HG02943 (cell line): ENCODE measurements around the gene CCL28.
"Not testable (repeated sequence)": the region's sequence is repeated elsewhere in the genome, so short reads cannot be mapped to it uniquely, and the experiment has no call there.

Source experiments
- ATAC-seq: cut with Tn5 transposase; IDR thresholded peaks from one replicate; pipeline ENCODE4 v1.9.1; 2021; ENCODE audit warnings: mild to moderate bottlenecking, low read depth, moderate library complexity; ENCODE audit not compliant: unreplicated experiment

CCL28 gene

DNA sequence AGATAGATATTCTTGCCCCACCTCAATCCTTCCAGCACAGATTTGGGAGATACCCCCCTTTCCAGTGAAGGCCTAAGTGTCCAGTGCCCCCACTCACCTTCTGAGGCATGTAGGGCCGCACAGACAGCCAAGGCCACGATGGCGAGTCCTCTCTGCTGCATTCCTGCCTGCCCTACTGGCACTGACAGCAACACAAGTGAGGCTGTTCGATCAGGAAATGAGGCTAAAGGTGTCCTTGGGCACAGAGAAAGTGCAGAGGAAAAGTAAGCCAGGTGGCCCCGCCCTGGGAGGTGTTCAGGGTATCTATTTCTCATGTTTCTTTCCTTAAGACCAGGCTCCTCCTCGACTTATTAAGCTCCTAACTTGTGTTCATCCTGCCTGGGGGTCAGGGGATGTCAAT, at the start of gene CCL28:
TSS of gene CCL28 (minus strand) at position 236 of the 400 bp plus-strand sequence. CDS start at position 161, 75 bp downstream.
- ATAC-seq = no peak

GRCh38 chr5:43461066-43461465, 48.9 kb upstream of the CCL28 start:
- ATAC-seq = no peak

DNA sequence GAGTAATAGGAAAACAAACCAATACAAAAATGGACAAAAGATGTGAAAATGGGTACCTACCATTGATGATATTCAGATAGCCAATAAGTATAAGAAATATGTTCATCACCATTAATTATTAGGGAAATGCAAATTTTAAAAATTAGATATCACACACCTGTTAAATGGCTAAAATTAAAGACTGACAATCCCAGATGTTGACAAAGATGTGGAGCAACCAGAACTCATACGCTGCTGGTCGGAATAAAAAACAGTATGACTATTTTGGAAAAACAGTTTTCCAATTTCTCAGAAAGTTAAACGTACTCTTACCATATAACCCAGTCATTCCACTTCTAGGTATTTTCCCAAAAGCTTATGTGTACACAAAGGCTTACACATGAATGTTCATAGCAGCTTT, 44.4 kb upstream of the CCL28 start:
- no peak for ATAC-seq

DNA sequence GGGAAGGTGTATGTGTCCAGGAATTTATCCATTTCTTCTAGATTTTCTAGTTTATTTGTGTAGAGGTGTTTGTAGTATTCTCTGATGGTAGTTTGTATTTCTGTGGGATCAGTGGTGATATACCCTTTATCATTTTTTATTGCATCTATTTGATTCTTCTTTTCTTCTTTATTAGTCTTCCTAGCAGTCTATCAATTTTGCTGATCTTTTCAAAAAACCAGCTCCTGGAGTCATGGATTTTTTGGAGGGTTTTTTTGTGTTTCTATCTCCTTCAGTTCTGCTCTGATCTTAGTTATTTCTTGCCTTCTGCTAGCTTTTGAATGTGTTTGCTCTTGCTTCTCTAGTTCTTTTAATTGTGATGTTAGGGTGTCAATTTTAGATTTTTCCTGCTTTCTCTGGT, 29.4 kb upstream of the CCL28 start:
- ATAC-seq = not testable (repeated sequence)

GRCh38 chr5:43437062-43437660, 25.0 kb upstream of the CCL28 start:
- no peak for ATAC-seq

DNA sequence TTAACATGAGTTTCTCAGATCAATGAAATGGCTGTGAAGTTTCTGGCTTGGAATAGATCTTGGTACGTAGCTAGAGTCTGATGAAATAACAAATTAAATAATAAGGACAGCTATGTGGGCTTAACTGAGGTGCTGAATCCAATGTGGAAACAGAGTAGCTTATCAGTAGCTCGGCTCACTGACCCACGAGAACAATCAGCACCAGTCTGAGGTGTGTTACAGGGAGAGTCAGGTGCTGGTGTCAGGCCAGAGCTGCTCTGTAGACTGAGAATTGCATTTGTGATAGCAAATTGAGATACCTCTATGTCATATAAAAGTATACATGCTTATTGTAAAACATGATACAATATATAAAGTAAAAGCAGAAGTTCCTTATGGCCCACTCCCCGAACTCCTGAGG, 21.2 kb upstream of the CCL28 start:
- no peak for ATAC-seq

DNA sequence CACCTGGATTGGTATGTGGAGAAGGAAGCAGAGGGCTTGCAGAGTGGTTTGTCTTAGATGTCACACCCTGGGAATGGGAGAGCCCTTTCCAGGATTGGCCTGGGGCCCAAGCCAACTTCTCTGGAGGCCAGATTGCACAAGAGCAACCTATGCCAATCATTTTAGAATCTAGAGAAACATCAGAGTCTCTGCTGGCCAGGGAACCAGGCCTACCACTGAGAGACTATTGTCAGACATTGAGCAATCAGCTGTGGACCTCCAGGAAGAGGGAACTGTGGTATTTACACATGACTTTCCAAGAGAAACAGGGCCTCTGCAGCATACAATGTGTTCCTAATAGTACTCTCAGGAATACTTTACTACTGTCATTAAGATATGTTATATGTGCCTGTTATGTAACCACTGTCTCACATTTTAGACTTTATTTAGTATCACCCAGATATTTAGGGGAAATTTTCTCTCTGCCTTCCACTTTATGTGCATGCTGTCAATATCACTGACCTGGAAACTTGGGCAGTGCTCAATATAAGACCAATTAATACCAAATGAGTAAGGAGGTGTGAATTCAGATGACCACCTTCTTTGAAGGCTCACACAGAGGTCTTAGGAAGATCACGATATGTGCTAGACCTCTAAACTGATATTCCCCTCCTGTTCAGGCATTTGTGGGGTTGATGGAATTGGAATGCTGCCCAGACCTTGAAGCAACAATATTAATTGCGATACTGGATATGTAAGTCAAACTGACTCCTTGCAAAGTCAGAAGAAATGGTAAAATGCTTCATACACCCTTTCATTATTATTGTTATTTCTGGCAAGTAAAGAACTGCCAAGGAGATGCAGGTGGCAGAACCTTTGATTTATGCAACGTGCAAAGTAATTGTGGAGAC, 20.5 kb upstream of the CCL28 start:
- no peak for ATAC-seq

DNA sequence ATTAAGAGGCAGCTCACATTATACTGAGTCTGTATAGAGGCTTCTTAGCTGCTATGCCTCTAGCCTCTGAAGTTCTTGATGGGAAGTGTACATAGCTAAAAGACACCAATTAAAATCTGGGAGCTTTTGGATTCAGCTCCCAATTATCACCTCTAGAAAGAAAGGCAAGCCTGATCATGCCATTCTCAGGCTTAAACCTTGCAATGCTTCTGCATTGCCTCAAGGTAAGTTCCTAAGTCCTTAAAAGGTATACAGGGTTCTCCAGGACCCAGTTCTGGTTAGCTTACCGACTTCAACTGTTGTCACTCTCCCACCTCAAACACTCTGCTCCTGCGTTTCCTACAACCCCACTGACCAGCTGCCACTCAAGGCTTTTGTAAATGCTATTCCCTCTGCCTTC, 17.5 kb upstream of the CCL28 start:
- ATAC-seq = no peak

DNA sequence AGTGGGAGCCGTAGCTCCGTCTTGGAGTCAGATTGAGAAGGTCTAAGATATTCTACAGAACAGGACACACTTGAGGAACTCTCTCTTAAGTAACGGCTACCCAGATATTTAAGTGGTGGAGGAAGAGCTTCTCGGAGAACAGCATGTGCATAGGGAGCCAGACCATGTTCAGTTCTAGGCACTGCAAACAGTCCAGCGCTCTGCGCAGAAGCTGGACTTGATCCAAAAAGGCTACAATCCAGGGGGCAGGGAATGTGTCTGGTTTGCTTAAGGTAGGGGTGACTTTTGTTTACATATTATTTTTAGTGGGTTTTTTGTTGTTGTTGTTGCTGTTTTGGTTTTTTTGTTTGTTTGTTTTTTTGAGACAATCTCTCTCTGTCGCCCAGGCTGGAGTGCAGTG, 16.8 kb upstream of the CCL28 start:
- no peak for ATAC-seq

DNA sequence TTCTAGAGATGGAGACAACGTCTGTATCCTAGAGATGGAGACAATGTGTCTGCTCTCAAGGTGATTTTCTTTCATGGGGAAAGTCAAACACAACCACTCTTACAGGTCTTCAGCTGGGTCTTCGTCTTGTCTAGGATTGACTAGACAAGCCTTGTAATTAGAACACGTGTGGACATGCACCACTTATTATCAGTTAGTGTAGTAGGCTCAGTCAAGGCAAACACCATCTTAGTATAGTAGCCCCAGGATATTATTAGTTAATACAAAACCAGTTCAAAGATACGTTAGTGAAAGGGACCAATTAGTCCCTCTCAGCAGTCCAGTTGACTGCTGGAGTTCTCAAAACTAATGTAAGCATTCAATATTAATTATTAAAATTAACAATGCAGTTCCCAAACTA, 15.1 kb upstream of the CCL28 start:
- no peak for ATAC-seq

DNA sequence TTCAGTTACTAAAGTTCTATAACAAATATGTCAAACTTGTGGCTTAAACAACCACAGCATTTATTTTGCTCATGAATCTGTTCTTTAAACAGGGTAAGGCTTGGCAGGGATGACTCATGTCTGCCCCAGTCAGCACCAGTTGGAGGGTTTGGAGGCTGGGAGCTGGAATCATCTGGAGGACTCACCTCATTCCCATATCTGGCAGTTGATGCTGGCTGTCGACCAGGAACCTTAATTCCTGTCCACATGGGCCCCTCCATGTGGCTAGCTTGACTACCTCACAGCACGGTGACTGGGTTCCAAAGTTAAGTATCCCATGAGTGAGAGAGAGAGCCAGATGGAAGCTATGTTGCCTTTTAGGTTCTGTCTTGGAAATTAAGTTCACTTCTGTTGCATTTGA, 13.8 kb upstream of the CCL28 start:
- ATAC-seq = no peak

DNA sequence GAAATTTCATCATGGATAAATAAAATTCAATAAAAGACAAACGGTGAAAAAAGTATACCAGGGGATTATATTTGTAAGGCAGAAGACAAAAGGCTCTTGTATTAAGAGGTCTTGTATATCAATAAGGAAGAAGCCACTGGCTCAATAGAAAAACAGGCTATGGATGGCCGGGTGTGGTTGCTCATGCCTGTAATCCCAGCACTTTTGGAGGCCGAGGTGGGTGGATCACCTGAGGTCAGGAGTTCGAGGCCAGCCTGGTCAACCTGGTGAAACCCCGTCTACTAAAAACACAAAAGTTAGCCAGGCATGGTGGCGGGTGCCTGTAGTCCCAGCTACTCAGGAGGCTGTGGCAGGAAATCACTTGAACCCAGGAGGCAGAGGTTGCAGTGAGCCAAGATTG, 10.9 kb upstream of the CCL28 start:
- ATAC-seq = not testable (repeated sequence)

- ATAC-seq = no peak
Measured at GRCh38 chr5:43422143-43422542, 10.0 kb upstream of the CCL28 start.

GRCh38 chr5:43421450-43422133, 9.4 kb upstream of the CCL28 start:
- no peak for ATAC-seq

- ATAC-seq = no peak
Measured at GRCh38 chr5:43420241-43420640, 8.1 kb upstream of the CCL28 start.

- no peak for ATAC-seq
Measured at GRCh38 chr5:43418561-43418960, 6.4 kb upstream of the CCL28 start.

GRCh38 chr5:43416803-43417394, 4.7 kb upstream of the CCL28 start:
- no peak for ATAC-seq

DNA sequence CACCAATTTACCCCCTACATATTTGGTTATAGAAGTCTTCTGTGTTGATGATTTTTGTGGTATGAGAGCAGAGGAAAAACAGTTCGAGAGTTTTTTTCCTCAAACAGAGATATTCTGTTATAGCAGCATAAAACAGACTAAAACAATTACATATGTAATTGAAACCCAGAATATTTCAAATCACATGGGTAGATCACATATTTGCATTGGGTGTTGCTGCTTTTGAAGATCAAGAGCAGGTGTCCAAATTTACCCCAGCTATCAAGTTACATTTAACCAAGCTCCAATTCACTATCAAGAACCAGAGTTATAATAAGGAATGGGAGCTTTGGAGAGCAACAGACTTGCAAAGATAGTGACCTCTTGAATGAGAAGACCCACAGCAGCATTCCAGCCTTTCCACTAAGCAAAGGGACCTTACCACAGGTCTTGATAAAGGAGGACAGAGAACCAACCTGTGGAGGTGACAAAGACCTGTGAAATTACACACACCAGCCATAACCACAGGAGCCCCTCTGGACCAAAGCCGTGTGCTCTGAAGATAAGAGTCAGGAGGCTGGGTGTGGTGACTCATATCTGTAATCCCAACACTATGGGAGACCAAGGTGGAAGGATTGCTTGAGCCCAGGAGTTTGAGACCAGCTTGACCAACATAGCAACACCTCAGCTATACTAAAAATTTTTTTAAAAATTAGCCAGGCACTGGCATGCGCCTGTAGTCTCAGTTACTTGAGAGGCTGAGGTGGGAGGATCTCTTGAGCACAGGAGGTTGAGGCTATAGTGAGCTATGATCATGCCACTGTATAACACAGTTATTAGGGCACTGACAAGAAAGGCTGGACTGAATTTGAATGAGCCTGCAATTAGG, 4.0 kb upstream of the CCL28 start:
- no peak for ATAC-seq

DNA sequence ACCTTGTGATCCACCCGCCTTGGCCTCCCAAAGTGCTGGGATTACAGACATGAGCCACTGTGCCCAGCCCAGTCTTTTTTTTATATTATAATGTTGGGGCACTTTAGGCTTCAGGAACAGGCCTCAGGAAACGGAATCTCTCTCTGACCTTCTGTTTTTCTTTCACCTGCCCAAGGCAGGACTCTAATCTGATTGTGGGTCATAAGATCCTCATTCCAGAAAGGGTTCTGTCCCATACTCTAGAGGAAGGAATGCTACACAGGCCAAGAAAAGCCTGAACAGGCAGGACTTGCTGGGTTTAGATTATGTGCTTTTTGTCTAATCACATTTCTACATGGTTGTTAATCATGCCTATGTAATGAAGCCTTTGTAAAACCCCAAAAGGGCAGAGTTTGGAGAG, 1.8 kb upstream of the CCL28 start:
- no peak for ATAC-seq

GRCh38 chr5:43412644-43413043, 453 bp upstream of the CCL28 start:
- no peak for ATAC-seq
